ENCODE data around the gene MRPS34. TPM values are rescaled to one million over a fixed set of nuclear protein-coding genes. Genes with fewer than 3 reads are reported as not detected.
A peak's percentile ranks its signal among the peaks of the same experiment; 100 is the strongest.

The MRPS34 gene
- total RNA-seq, 4 donors from 2014 or later: 90.9 to 126 (median 105) TPM

- DNase-seq (ENCODE audit: low spot score in 2 of 2): peak in 1 of 2 donors; percentile 85
- TF ChIP-seq POLR2A (IDR thresholded peaks at IDR 0.05): no peak
- TF ChIP-seq, protein P1, sequence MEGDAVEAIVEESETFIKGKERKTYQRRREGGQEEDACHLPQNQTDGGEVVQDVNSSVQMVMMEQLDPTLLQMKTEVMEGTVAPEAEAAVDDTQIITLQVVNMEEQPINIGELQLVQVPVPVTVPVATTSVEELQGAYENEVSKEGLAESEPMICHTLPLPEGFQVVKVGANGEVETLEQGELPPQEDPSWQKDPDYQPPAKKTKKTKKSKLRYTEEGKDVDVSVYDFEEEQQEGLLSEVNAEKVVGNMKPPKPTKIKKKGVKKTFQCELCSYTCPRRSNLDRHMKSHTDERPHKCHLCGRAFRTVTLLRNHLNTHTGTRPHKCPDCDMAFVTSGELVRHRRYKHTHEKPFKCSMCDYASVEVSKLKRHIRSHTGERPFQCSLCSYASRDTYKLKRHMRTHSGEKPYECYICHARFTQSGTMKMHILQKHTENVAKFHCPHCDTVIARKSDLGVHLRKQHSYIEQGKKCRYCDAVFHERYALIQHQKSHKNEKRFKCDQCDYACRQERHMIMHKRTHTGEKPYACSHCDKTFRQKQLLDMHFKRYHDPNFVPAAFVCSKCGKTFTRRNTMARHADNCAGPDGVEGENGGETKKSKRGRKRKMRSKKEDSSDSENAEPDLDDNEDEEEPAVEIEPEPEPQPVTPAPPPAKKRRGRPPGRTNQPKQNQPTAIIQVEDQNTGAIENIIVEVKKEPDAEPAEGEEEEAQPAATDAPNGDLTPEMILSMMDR (IDR thresholded peaks at IDR 0.05): no peak
- 60 to 76% methylated on average over 11 to 25 of the region's 25 CpGs for WGBS, 2 donors
- H3K4me3 ChIP-seq (ENCODE audit: low read depth, poor library complexity, severe bottlenecking): no peak overlapping the region
- intact Hi-C loops (cut with DNase I; ENCODE audit: low total_unique reads): no loop called here
These were observed 16.7 kb upstream of the MRPS34 start for GRCh38 chr16:1789643-1790045.

DNA sequence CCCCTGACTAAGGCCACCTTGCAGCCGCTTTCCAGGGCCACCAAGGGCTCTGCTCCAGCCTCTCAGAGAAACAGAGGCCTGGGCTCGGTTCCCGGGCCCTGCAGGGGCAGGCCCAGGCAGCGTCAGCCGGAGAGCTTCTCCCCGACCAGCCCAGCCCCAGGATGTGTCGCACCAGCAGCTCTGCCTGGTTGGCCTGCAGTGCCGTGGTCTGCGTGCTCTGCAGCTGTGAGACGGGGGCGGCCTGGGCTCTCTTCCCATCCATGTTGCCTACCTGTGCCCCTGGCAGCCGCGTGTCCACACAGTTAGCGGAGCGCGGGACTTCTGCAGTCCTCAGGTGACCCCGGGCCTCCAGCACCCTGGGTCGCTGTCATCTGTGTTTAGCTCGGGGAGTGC lies 15.8 kb upstream of the MRPS34 start:
- intact Hi-C loops (cut with DNase I; ENCODE audit: low total_unique reads): no loop called here
- no peak for DNase-seq (ENCODE audit: low spot score in 2 of 2)
- TF ChIP-seq, protein P1 (IDR thresholded peaks at IDR 0.05): no peak
- no peak for TF ChIP-seq POLR2A (IDR thresholded peaks at IDR 0.05)
- H3K4me3 ChIP-seq (ENCODE audit: low read depth, poor library complexity, severe bottlenecking): no peak overlapping the region
- 28 to 58% methylated on average over 12 to 17 of the region's 19 CpGs for WGBS, 2 donors

GRCh38 chr16:1788095-1788707 lies 15.3 kb upstream of the MRPS34 start:
- TF ChIP-seq, protein P1 (IDR thresholded peaks at IDR 0.05): no peak
- no peak for TF ChIP-seq POLR2A (IDR thresholded peaks at IDR 0.05)
- H3K4me3 ChIP-seq (ENCODE audit: low read depth, poor library complexity, severe bottlenecking): no peak overlapping the region
- intact Hi-C loops (cut with DNase I; ENCODE audit: low total_unique reads): no loop called here
- peak in 1 of 2 donors; percentile 85 for DNase-seq (ENCODE audit: low spot score in 2 of 2)
- 70 to 80% methylated on average over 28 to 32 of the region's 38 CpGs for WGBS, 2 donors

- intact Hi-C loops (cut with DNase I; ENCODE audit: low total_unique reads): no loop called here
- no peak overlapping the region for H3K4me3 ChIP-seq (ENCODE audit: low read depth, poor library complexity, severe bottlenecking)
- 88 to 91% methylated on average over 26 to 32 of the region's 44 CpGs for WGBS, 2 donors
- no peak for DNase-seq (ENCODE audit: low spot score in 2 of 2)
- TF ChIP-seq, protein P1 (IDR thresholded peaks at IDR 0.05): no peak
- TF ChIP-seq POLR2A (IDR thresholded peaks at IDR 0.05): no peak
These were observed 14.6 kb upstream of the MRPS34 start for GRCh38 chr16:1787322-1788094.

DNA sequence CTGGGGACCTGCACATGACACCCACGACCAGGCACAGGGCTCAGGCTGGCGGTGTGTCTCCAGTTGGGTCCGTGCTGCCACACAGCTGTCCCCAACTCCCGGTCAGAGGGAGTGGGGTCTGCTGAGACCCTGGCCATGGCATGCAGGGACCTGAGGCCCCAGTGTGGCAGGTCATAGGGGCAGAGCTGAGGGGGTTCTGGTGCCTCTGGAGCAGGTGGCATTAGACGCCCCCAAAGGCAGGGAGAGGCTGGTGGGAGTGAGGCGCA lies 14.1 kb upstream of the MRPS34 start:
- WGBS, 2 donors: 83 to 94% methylated on average over 2 to 4 of the region's 6 CpGs
- DNase-seq (ENCODE audit: low spot score in 2 of 2): no peak
- TF ChIP-seq, protein P1 (IDR thresholded peaks at IDR 0.05): no peak
- no peak for TF ChIP-seq POLR2A (IDR thresholded peaks at IDR 0.05)
- H3K4me3 ChIP-seq (ENCODE audit: low read depth, poor library complexity, severe bottlenecking): no peak overlapping the region
- intact Hi-C loops (cut with DNase I; ENCODE audit: low total_unique reads): no loop called here

All from lower leg skin (tissue), 4 donors.